Measurements from ENCODE around the gene SMS.

Gene SMS

GRCh38 chrX:21956783-21957182, 16.3 kb downstream of the SMS start:
- no peak for TF ChIP-seq ZBTB7A (IDR thresholded peaks at IDR 0.05; ENCODE audit: low read depth)
- TF ChIP-seq CEBPB (IDR thresholded peaks at IDR 0.05): no peak
- TF ChIP-seq, protein P1, sequence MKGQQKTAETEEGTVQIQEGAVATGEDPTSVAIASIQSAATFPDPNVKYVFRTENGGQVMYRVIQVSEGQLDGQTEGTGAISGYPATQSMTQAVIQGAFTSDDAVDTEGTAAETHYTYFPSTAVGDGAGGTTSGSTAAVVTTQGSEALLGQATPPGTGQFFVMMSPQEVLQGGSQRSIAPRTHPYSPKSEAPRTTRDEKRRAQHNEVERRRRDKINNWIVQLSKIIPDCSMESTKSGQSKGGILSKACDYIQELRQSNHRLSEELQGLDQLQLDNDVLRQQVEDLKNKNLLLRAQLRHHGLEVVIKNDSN (IDR thresholded peaks at IDR 0.05): no peak
- TF ChIP-seq TCF12 (IDR thresholded peaks at IDR 0.05; ENCODE audit: low read depth): no peak
- no peak for TF ChIP-seq EP300 (IDR thresholded peaks at IDR 0.05; ENCODE audit: borderline replicate concordance)
- TF ChIP-seq EGR1 (IDR thresholded peaks at IDR 0.05): no peak

GRCh38 chrX:21958187-21958586, 17.7 kb downstream of the SMS start:
- TF ChIP-seq TAF1 (IDR thresholded peaks at IDR 0.05; ENCODE audit: low read depth) (no peak), CREB1 (IDR thresholded peaks at IDR 0.05; ENCODE audit: low read depth) (no peak), RAD21 (IDR thresholded peaks at IDR 0.05; ENCODE audit: low read depth) (no peak), REST (IDR thresholded peaks at IDR 0.05; ENCODE audit: low read depth) (no peak), ZBTB7A (IDR thresholded peaks at IDR 0.05; ENCODE audit: low read depth) (no peak), FOXM1 (IDR thresholded peaks at IDR 0.05; ENCODE audit: borderline replicate concordance, low read depth) (no peak), EGR1 (IDR thresholded peaks at IDR 0.05) (no peak)
- TF ChIP-seq, protein P1 (IDR thresholded peaks at IDR 0.05): no peak
- TF ChIP-seq, protein P2, sequence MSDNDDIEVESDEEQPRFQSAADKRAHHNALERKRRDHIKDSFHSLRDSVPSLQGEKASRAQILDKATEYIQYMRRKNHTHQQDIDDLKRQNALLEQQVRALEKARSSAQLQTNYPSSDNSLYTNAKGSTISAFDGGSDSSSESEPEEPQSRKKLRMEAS (IDR thresholded peaks at IDR 0.05): no peak

DNA sequence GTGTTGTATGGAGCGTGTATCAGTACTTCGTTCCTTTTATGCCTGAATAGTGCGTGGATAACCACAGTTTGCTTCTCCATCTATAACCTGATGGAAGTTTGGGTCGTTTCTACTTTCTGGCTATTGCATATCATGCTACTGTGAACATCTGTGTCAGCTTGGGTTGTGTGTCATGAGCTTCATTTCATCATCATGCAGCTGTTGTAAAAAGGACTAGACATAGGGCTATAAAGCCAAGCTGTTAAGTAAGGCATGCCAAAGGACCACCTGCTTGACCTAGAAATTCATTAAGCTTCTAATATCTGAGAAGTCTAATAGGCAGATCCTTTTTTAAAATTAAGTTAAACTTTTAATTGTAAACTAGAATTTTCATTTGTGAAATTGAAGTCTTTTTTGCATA, 18.4 kb downstream of the SMS start:
- TF ChIP-seq REST (IDR thresholded peaks at IDR 0.05; ENCODE audit: low read depth) (no peak), TAF1 (IDR thresholded peaks at IDR 0.05; ENCODE audit: low read depth) (no peak), NFIC (IDR thresholded peaks at IDR 0.05) (no peak), EP300 (IDR thresholded peaks at IDR 0.05; ENCODE audit: borderline replicate concordance) (no peak), FOXM1 (IDR thresholded peaks at IDR 0.05; ENCODE audit: borderline replicate concordance, low read depth) (no peak)

DNA sequence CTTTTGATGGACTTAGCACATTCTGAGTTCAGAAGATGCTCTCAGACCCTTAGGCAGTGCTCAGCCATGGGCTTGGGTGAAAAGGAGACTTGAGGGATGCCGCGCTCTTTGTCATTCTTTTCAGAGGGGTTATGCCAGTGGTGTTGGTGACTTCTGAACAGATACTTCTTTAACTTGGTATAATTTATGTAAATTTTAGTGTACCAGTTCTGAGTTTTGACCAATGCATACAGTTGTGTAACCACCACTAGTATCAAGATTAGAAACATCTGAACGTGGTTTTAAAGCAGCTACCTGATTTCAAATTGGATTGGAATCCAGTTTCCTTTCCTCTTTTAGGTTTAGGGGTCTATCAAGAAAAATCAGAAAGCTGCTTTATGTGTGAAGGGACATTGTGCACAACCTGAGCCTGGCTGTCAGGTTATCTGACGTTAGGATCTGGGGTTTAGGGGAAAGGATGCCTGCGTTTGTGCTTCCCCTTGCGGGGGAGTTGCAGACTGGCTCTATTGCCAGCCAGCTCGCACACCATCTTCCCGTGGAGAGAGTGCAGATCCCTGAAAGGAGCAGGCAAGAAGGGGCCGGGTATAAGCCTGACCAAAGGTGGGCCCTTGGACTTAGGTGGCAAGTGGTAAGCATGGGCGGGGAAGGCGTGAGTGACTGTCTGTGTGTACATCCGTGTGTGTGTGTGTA, 19.0 kb downstream of the SMS start:
- TF ChIP-seq NFIC (IDR thresholded peaks at IDR 0.05) (no peak), ZBTB7A (IDR thresholded peaks at IDR 0.05; ENCODE audit: low read depth) (no peak), TAF1 (IDR thresholded peaks at IDR 0.05; ENCODE audit: low read depth) (no peak), RAD21 (IDR thresholded peaks at IDR 0.05; ENCODE audit: low read depth) (no peak), EP300 (IDR thresholded peaks at IDR 0.05; ENCODE audit: borderline replicate concordance) (no peak), CEBPB (IDR thresholded peaks at IDR 0.05) (no peak), FOXM1 (IDR thresholded peaks at IDR 0.05; ENCODE audit: borderline replicate concordance, low read depth) (no peak)

DNA sequence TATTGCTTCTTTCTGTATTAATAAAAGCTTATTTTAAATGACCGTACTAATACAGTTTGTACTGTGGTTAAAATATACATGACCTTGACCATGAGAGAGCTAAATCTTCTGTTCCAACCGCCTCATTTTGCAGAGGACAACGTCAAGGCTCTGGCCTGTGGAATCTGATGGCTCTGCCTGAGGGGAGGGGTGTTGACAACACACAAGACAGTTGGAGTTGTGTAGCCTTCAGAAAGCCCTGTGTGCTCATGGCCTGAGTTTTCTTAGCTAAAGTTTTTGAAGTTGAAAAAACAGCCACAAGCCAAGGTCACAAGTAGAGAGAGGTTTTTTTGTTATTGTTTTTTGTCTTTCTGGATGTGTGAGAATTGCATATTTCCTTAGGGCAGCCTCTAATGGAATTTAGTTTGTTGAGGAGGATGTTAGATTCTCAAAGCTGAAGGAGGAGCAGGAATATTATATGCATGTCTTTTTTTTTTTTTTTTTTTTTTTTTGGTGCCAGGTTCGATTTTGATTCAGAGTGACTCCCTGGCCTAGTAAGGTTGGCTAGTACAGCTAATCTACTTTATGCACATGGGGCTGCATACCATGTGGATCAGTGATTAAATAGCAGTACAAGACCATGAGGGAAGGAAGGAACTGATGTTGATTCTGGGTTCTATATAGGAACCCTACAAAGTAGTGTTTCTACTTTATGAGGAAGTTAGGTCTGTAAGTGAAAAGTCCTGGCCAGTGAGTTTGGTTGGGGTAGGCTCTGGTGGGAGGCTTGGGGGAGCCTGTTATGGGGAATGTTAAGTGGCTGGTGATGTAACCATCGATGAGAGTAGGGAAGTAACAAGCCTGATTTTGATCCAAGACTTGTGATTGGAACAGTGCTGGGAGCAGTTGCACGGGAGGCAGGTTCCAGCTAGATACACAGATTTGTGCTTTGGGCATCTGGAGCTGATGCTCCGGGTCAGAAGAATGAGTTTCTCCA, 20.3 kb downstream of the SMS start:
- TF ChIP-seq TAF1 (IDR thresholded peaks at IDR 0.05; ENCODE audit: low read depth): no peak
- TF ChIP-seq, protein P1 (IDR thresholded peaks at IDR 0.05): no peak
- TF ChIP-seq TEAD4 (IDR thresholded peaks at IDR 0.05): no peak
- TF ChIP-seq FOXM1 (IDR thresholded peaks at IDR 0.05; ENCODE audit: borderline replicate concordance, low read depth): no peak
- TF ChIP-seq ZBTB7A (IDR thresholded peaks at IDR 0.05; ENCODE audit: low read depth): no peak
- TF ChIP-seq, protein P2 (IDR thresholded peaks at IDR 0.05): no peak
- TF ChIP-seq EGR1 (IDR thresholded peaks at IDR 0.05): no peak
- no peak for TF ChIP-seq REST (IDR thresholded peaks at IDR 0.05; ENCODE audit: low read depth)
- TF ChIP-seq YY1 (IDR thresholded peaks at IDR 0.05; ENCODE audit: low read depth): no peak
- TF ChIP-seq TCF12 (IDR thresholded peaks at IDR 0.05; ENCODE audit: low read depth): no peak
- TF ChIP-seq CEBPB (IDR thresholded peaks at IDR 0.05): no peak
- no peak for TF ChIP-seq EP300 (IDR thresholded peaks at IDR 0.05; ENCODE audit: borderline replicate concordance)

Data from Ishikawa (cell line).